ENCODE data around the gene GOPC.

DNA sequence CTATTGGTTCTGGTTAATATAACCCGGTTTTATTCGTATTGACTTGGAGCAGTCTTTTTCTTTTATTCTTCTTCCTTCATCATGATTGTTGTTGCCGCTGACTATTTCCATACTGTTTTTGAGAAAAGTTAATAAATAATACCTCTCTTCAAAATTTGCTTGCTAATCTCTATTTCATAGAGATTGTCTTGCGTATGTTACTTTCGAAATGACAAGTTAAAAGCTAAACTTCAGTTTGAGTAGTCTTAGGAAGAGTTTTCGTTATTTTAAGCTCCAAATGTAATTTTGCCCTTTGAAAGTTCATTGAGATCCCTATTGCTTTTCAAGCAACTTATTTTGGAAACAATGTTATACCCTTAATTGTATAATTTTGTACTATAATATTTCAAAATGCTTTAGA lies 83.4 kb downstream of the GOPC start:
- TF ChIP-seq ZNF70 (CRISPR knock-in tag; IDR thresholded peaks at IDR 0.05) = no peak
- no peak for TF ChIP-seq ISL1 (CRISPR knock-in tag; IDR thresholded peaks at IDR 0.05)
- TF ChIP-seq ARNTL (CRISPR knock-in tag; IDR thresholded peaks at IDR 0.05; ENCODE audit: borderline replicate concordance, low read depth) = no peak
